T-helper 1 cell treated with Interleukin-12 subunit alpha and Interleukin-12 subunit beta and Interleukin-4 antibody, amounts not matched to agents 30 μg/mL and 1 μg/mL, for 36 hours (primary cell): Measurements from ENCODE around the gene PRPF31.
"Not testable (repeated sequence)": the region's sequence is repeated elsewhere in the genome, so short reads cannot be mapped to it uniquely, and the experiment has no call there.

Experiments used
- H3K27ac Mint-ChIP-seq: one replicate; pipeline ENCODE4 v1.8.0; 2021; ENCODE audit warnings: mild to moderate bottlenecking, mixed read lengths
- H3K27me3 Mint-ChIP-seq: one replicate; pipeline ENCODE4 v1.8.0; 2021; ENCODE audit warnings: low read depth, mixed read lengths
- H3K36me3 Mint-ChIP-seq: one replicate; pipeline ENCODE4 v1.8.0; 2021; ENCODE audit warnings: low read depth, mixed read lengths
- H3K4me1 Mint-ChIP-seq: one replicate; pipeline ENCODE4 v1.8.0; 2021; ENCODE audit warnings: low read depth, mixed read lengths
- H3K4me3 Mint-ChIP-seq: one replicate; pipeline ENCODE4 v1.8.0; 2021; ENCODE audit warnings: mild to moderate bottlenecking, moderate library complexity, mixed read lengths
- H3K9me3 Mint-ChIP-seq: one replicate; pipeline ENCODE4 v1.8.0; 2021; ENCODE audit warnings: mixed read lengths

Gene PRPF31

GRCh38 chr19:54159352-54160181, 44.0 kb downstream of the PRPF31 start, which contains the start of gene LENG1:
Gene LENG1, minus strand, starts transcription at chr19:54159721. Its CDS starts 26 bp downstream, at chr19:54159695.
- Mint-ChIP-seq H3K9me3 (no peaks in the 10 kb centered on the region), H3K4me1 (peaks cover 48% of the 10 kb centered on the region), H3K4me3 (peak within 1 kb of the TSS; percentile 99), H3K27me3 (no peaks in the 10 kb centered on the region), H3K27ac (peak within 1 kb of the TSS; percentile 99), H3K36me3 (peaks cover 19% of the 10 kb centered on the region)

- H3K4me1 Mint-ChIP-seq = peaks cover 44% of the 10 kb centered on the region
- peaks cover 13% of the 10 kb centered on the region for H3K36me3 Mint-ChIP-seq
- no peaks in the 10 kb centered on the region for H3K27me3 Mint-ChIP-seq
- H3K4me3 Mint-ChIP-seq = peak overlapping the region; percentile 99
- H3K27ac Mint-ChIP-seq = peak overlapping the region; percentile 99
- no peaks in the 10 kb centered on the region for H3K9me3 Mint-ChIP-seq
Observed at GRCh38 chr19:54160182-54160811, 44.7 kb downstream of the PRPF31 start.

- Mint-ChIP-seq H3K4me3 (peak overlapping the region; percentile 99), H3K9me3 (no peaks in the 10 kb centered on the region), H3K36me3 (peaks cover 13% of the 10 kb centered on the region), H3K27ac (peak overlapping the region; percentile 99), H3K27me3 (peaks cover 5% of the 10 kb centered on the region), H3K4me1 (peaks cover 44% of the 10 kb centered on the region)
Observed at GRCh38 chr19:54160854-54161253, 45.3 kb downstream of the PRPF31 start.

GRCh38 chr19:54162241-54162805, 46.8 kb downstream of the PRPF31 start:
- Mint-ChIP-seq H3K27me3 (peaks cover 6% of the 10 kb centered on the region), H3K36me3 (peaks cover 7% of the 10 kb centered on the region), H3K4me3 (peak overlapping the region; percentile 96), H3K4me1 (peaks cover 40% of the 10 kb centered on the region), H3K9me3 (no peaks in the 10 kb centered on the region), H3K27ac (peak overlapping the region; percentile 91)

DNA sequence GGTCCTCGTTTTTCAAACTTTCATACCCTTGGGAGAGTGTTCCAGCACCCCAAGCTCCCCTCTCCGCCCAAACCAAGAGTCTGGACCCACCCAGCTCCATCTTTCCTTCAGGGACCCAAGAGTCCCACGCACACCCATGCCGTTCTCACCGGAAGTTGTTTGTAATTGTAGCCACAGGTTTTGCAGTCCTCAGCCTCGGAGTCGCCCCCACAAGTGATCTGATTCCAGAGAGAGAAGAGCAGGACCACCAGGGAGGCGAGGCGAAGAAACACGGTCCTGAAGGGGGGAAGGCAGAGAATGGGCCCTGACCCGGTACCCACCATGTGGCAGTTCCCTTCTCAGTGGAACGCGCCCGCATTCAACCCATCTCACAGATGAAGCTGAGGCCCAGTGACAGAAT, 47.3 kb downstream of the PRPF31 start:
- peaks cover 7% of the 10 kb centered on the region for H3K36me3 Mint-ChIP-seq
- peak overlapping the region; percentile 96 for H3K4me3 Mint-ChIP-seq
- H3K9me3 Mint-ChIP-seq = no peaks in the 10 kb centered on the region
- peak overlapping the region; percentile 91 for H3K27ac Mint-ChIP-seq
- peaks cover 6% of the 10 kb centered on the region for H3K27me3 Mint-ChIP-seq
- H3K4me1 Mint-ChIP-seq = peaks cover 40% of the 10 kb centered on the region

GRCh38 chr19:54164369-54165068, 49.0 kb downstream of the PRPF31 start:
- Mint-ChIP-seq H3K27me3 (peaks cover 6% of the 10 kb centered on the region), H3K4me3 (peak overlapping the region; percentile 79), H3K27ac (peak overlapping the region; percentile 10), H3K36me3 (peaks cover 2% of the 10 kb centered on the region), H3K4me1 (peaks cover 27% of the 10 kb centered on the region), H3K9me3 (no peaks in the 10 kb centered on the region)

DNA sequence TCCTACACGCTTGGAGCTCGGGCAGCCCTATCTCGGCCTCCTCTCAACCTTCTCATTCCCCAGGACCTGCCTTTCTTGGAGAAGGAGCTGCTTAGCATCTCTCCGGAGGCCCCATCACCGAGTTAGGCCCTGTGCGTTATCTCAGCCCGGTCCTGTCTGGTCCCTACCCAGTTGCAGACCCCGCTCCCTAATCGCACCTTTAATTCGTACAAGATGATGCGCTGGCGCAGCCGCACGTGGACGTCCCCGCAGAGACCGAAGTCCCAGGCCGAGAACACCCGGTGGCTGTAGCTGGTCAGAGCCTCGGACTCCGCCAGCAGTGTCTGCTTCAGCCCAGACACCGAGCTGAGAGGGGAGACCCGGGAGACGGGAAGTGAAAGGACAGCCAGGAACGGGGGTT, 49.7 kb downstream of the PRPF31 start:
- Mint-ChIP-seq H3K9me3 (no peaks in the 10 kb centered on the region), H3K27me3 (peaks cover 6% of the 10 kb centered on the region), H3K4me3 (no peak overlapping the region), H3K36me3 (peaks cover 2% of the 10 kb centered on the region), H3K27ac (no peak overlapping the region), H3K4me1 (peaks cover 24% of the 10 kb centered on the region)

DNA sequence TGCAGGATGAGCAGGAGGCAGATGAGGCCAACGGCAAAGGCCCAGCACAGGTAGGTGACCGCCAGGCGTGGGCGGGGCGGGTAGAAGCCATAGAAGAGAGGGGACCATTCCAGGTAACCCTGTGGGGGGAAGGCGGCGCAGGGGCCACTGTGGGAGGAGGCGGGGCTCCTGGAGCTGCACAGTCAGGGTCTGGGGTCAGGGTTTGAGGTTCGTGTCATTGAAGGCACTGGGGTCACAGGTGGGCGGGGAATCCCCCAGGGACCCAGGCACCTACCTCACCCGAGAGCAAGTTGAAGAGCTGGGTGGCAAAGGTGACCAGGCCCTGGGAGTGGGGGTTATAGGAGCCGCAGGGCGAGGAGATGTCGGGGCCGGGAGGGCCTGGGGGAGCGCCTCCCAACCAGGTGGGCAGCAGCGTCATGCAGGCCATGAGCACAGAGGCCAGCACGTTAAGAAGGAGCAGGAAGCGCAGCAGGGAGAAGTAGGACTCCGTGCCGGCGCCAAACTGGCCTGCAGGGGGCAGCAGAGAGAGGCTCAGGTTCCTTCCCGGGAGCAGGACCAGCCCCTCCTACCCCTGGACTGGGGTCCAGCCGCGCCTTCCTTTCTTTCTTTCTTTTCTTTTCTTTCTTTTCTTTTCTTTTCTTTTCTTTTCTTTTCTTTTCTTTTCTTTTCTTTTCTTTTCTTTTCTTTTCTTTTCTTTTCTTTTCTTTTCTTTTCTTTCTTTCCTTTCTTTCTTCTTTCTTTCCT, 52.8 kb downstream of the PRPF31 start:
- no peaks in the 10 kb centered on the region for H3K9me3 Mint-ChIP-seq
- H3K4me3 Mint-ChIP-seq = no peak overlapping the region
- H3K27me3 Mint-ChIP-seq = peaks cover 6% of the 10 kb centered on the region
- peaks cover 7% of the 10 kb centered on the region for H3K4me1 Mint-ChIP-seq
- H3K36me3 Mint-ChIP-seq = peaks cover 2% of the 10 kb centered on the region
- no peak overlapping the region for H3K27ac Mint-ChIP-seq

DNA sequence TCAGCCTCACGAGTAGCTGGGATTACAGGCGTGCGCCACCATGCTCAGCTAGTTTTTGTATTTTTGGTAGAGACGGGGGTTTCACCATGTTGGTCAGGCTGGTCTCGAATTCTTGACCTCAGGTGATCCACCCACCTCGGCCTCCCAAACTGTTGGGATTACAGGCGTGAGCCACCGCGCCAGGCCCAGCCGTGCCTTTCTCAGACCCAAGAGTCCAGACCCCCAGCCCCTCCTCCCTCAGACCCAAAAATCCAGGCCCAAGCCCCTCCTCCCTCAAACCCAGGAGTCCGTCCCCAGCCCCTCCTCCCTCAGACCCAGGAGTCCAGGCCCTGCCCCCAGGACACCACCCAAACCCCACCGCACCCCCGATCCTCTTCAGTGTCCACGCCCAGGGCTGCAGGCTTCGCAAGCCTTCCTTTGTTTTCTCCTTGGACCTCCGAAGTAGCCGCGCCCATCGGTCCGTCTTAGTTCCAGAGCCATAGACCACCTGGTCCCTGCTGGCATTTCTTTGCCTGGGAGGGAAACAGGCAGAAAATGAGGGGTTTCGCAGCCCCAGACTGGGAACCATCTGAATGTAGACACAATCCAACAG, 53.7 kb downstream of the PRPF31 start:
- H3K9me3 Mint-ChIP-seq = no peaks in the 10 kb centered on the region
- H3K4me1 Mint-ChIP-seq = peaks cover 6% of the 10 kb centered on the region
- H3K27me3 Mint-ChIP-seq = peaks cover 6% of the 10 kb centered on the region
- H3K27ac Mint-ChIP-seq = no peak overlapping the region
- peaks cover 1% of the 10 kb centered on the region for H3K36me3 Mint-ChIP-seq
- no peak overlapping the region for H3K4me3 Mint-ChIP-seq

GRCh38 chr19:54171736-54172431, 56.3 kb downstream of the PRPF31 start:
- not testable (repeated sequence) for H3K9me3 Mint-ChIP-seq, H3K4me3 Mint-ChIP-seq, H3K27ac Mint-ChIP-seq, H3K36me3 Mint-ChIP-seq, H3K4me1 Mint-ChIP-seq, H3K27me3 Mint-ChIP-seq

- H3K4me1 Mint-ChIP-seq = peaks cover 1% of the 10 kb centered on the region
- H3K4me3 Mint-ChIP-seq = no peak within 1 kb of the TSS
Observed at GRCh38 chr19:54172471-54173358, 57.2 kb downstream of the PRPF31 start, which contains the start of gene TMC4. Gene TMC4, minus strand, starts transcription at chr19:54173160. Its CDS starts 43 bp downstream, at chr19:54173117.

GRCh38 chr19:54173359-54173699, 57.8 kb downstream of the PRPF31 start:
- Mint-ChIP-seq H3K36me3 (peaks cover 6% of the 10 kb centered on the region), H3K4me1 (peaks cover 1% of the 10 kb centered on the region), H3K27ac (no peak overlapping the region), H3K9me3 (no peaks in the 10 kb centered on the region), H3K27me3 (no peaks in the 10 kb centered on the region), H3K4me3 (no peak overlapping the region)

More at GRCh38 chr19:54172471-54173358, 57.2 kb downstream of the PRPF31 start, which contains the start of gene TMC4:
- Mint-ChIP-seq H3K36me3 (peaks cover 2% of the 10 kb centered on the region), H3K27me3 (no peaks in the 10 kb centered on the region), H3K27ac (no peak within 1 kb of the TSS), H3K9me3 (no peaks in the 10 kb centered on the region)
